ENCODE results near the gene OR1I1. TPM values are rescaled to one million over a fixed set of nuclear protein-coding genes. Genes with fewer than 3 reads are reported as not detected.

Gene OR1I1, protein sequence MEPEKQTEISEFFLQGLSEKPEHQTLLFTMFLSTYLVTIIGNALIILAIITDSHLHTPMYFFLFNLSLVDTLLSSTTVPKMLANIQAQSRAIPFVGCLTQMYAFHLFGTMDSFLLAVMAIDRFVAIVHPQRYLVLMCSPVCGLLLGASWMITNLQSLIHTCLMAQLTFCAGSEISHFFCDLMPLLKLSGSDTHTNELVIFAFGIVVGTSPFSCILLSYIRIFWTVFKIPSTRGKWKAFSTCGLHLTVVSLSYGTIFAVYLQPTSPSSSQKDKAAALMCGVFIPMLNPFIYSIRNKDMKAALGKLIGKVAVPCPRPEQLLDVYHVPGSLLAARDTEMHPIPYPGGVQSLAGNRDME
- total RNA-seq = not detected in 2 replicates

DNA sequence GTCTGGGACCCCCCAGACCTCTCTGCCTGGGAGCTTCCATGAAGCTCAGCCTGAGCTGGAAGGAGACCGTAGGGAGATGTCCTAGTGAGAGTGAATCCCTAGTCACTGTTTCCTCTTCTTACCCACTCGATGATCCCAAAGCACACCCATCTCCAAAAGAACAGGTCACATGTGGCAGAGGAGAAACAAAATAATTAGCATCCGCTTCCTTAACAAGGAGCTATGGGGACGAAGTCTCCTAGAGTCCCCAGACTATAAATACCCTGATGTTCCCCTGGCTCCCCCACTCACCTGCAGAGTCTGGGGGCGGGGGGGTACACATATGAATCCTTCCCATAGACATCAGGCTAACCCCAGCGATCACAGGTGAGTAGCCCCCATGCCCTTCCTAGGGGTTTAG lies at the start of gene OR1I1:
TSS of gene OR1I1 (plus strand) at position 301 of the 400 bp plus-strand sequence. CDS start 4,855 bp downstream, outside the sequence.

DNA sequence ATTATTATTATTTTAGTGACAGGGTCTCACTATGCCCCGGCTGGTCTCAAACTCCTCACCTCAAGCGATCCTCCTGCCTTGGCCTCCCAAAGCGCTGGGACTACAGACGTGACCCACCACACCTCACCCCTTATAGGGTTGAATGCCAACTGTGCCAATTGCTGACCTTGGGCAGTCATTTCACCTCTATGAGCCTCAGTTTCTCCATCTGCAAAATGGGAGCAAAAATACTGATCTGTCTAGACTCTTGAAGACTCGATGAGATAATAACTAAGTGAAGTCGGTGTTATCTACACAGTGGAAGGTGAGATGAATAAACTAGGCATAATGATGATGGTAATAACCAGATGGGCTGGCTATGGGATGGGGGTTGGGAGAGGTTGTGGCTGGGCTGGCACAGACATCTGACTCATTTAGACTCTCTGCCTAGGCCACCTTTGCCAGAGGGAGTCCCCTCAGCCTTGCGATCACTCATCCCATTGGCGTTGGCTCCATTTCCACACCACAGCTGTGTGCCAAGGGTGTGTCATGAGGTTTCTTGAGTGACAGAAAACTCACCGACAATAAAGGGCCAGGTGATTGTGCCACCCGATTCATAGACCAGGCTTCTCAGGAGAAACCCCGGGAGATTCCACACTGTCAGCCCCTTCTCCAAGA lies 33.0 kb upstream of the OR1I1 start, which contains the start of gene CASP14:
TSS of gene CASP14 (plus strand) at position 596 of the 657 bp plus-strand sequence. CDS start 2,772 bp downstream, outside the sequence.

DNA sequence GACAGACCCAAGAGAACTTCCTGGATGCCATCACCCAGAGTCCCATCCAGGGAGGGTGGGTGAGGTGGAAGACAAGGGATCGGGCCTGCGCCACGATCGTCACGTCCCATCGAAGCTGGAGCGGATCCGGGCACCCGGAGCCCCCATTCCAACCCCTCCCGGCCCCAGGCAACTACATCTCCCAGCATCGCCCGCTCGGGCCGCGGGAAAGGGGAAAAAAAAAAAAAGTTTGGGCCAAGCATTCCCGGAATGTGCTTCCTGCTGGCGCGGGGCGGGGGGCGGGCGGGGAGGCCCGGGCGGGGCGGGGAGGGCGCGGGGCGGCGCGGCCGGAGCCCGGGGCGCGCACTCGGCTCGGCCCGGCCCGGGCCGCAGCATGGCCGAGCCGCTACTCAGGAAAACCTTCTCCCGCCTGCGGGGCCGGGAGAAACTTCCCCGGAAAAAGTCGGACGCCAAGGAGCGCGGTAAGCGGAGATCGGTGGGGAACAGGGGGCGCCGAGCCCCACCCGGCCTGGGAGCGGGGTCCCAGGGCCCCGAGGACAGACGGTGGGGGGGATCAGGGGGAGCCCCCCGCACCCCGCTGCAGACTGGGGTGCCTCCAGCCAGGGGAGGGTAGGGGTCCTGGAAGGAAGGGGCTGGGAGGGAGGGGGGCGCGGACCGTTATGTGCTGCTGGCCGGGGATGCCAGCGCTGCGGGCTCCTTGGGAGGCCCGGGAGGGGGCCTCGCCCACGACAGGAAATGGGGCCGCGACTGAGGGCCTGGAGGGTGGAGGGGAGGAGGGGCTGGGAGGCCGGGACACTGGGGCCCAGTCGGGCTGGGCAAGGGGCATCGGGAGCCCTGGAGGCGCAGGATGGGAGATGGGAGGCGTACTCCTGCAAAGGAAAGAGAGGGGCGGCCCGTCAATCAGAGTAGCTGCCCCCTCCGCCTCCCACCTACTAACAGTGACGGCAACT lies 25.3 kb downstream of the OR1I1 start, which contains the start of gene SYDE1:
TSS of gene SYDE1 (plus strand) at position 341 of the 950 bp plus-strand sequence. CDS start at position 374, 33 bp downstream.

Other genes with a start within 250 kb of the OR1I1 start
- gene OR7A5, start 247.0 kb upstream of the OR1I1 start, total RNA-seq = not detected in 2 replicates
- not detected in 2 replicates for gene OR7C1, start 247.0 kb upstream of the OR1I1 start, total RNA-seq
- not detected in 2 replicates for gene OR7A10, start 233.3 kb upstream of the OR1I1 start, total RNA-seq
- not detected in 2 replicates for gene OR7A17, start 196.1 kb upstream of the OR1I1 start, total RNA-seq
- not detected in 2 replicates for gene OR7C2, start 140.7 kb upstream of the OR1I1 start, total RNA-seq
- not detected in 2 replicates for gene SLC1A6, start 102.3 kb upstream of the OR1I1 start, total RNA-seq
- gene CASP14, start 32.7 kb upstream of the OR1I1 start, total RNA-seq = not detected in 2 replicates
- 32.6 and 41.1 TPM in 2 replicates for gene SYDE1, start 25.2 kb downstream of the OR1I1 start, total RNA-seq
- 66.9 and 67.3 TPM in 2 replicates for gene NOTCH3, start 118.8 kb downstream of the OR1I1 start, total RNA-seq
- not detected in 2 replicates for gene EPHX3, start 150.2 kb downstream of the OR1I1 start, total RNA-seq

Data from cardiac ventricle fibroblast (primary cell).